Mesothelial cell of epicardium (in vitro differentiated cells): ENCODE results near the gene MUC5AC. TPM values are rescaled to one million over a fixed set of nuclear protein-coding genes. Genes with fewer than 3 reads are reported as not detected.
"Not testable (repeated sequence)": the region's sequence is repeated elsewhere in the genome, so short reads cannot be mapped to it uniquely, and the experiment has no call there.

ENCODE experiments used
- DNase-seq, 2 experiments: peaks; one replicate each; pipeline ENCODE4 v3.0.0; 2021; ENCODE audit warnings: low spot score in 2 of 2; ENCODE audit not compliant: unreplicated experiment in 2 of 2
- H3K27ac Mint-ChIP-seq: 2 replicates; pipeline ENCODE4 v1.8.0; 2021; ENCODE audit warnings: mixed read lengths
- H3K27me3 Mint-ChIP-seq: 2 replicates; pipeline ENCODE4 v1.8.0; 2021; ENCODE audit warnings: low read depth, mixed read lengths
- H3K36me3 Mint-ChIP-seq: 2 replicates; pipeline ENCODE4 v1.8.0; 2021; ENCODE audit warnings: mixed read lengths
- H3K4me1 Mint-ChIP-seq: 2 replicates; pipeline ENCODE4 v1.8.0; 2021; ENCODE audit warnings: mixed read lengths
- H3K4me3 Mint-ChIP-seq: 2 replicates; pipeline ENCODE4 v1.8.0; 2021; ENCODE audit warnings: mild to moderate bottlenecking, moderate library complexity, mixed read lengths
- H3K9me3 Mint-ChIP-seq: 2 replicates; pipeline ENCODE4 v1.8.0; 2021; ENCODE audit warnings: mixed read lengths
- total RNA-seq: library from RNA; stranded (reverse); gene quantifications from 3 replicates; pipeline ENCODE4 v1.2.1, GENCODE V29; 2021

Gene MUC5AC
- total RNA-seq, 1 donor from 2014 or later = not detected

GRCh38 chr11:1250411-1250810 lies 92.7 kb downstream of the MUC5AC start:
- H3K27me3 Mint-ChIP-seq, H3K27ac Mint-ChIP-seq, DNase-seq, H3K4me1 Mint-ChIP-seq, H3K4me3 Mint-ChIP-seq, H3K9me3 Mint-ChIP-seq, H3K36me3 Mint-ChIP-seq: not testable (repeated sequence)

Other genes starting within 250 kb of the MUC5AC start
- gene CHID1, start 247.1 kb upstream of the MUC5AC start, total RNA-seq = 88.3 to 95.9 TPM (median 95.4 TPM) in 3 replicates
- 74.9 to 89.1 TPM (median 86.6 TPM) in 3 replicates for gene AP2A2, start 232.1 kb upstream of the MUC5AC start, total RNA-seq
- not detected in 3 replicates for gene MUC6, start 121.2 kb upstream of the MUC5AC start, total RNA-seq
- gene MUC2, start 83.1 kb upstream of the MUC5AC start, total RNA-seq = 0.02 to 0.07 TPM (median 0.04 TPM) in 3 replicates
- gene MUC5B, start 65.1 kb downstream of the MUC5AC start, total RNA-seq = not detected in 3 replicates
- 40.4 to 43.9 TPM (median 43.2 TPM) in 3 replicates for gene TOLLIP, start 151.7 kb downstream of the MUC5AC start, total RNA-seq
- gene BRSK2, start 232.0 kb downstream of the MUC5AC start, total RNA-seq = 4.6 to 6.8 TPM (median 4.9 TPM) in 3 replicates